HG02642 (cell line): ENCODE measurements around the gene LYSMD1.
"Not testable (repeated sequence)": the region's sequence is repeated elsewhere in the genome, so short reads cannot be mapped to it uniquely, and the experiment has no call there.

Experiments
- ATAC-seq: cut with Tn5 transposase; IDR thresholded peaks from one replicate; pipeline ENCODE4 v1.9.1; 2021; ENCODE audit warnings: mild to moderate bottlenecking; ENCODE audit not compliant: unreplicated experiment, poor library complexity

Gene LYSMD1

GRCh38 chr1:151165738-151166504, at the start of gene LYSMD1, which contains the start of gene SCNM1:
LYSMD1 (minus strand) TSS chr1:151165902; CDS start chr1:151165258, 644 bp downstream.
SCNM1 (plus strand) TSS chr1:151166144; CDS start chr1:151166153, 9 bp downstream.
- peak; percentile 88 for ATAC-seq

- no peak for ATAC-seq
Measured at GRCh38 chr1:151213560-151213959, 47.9 kb upstream of the LYSMD1 start.

- no peak for ATAC-seq
Measured at GRCh38 chr1:151211972-151212705, 46.4 kb upstream of the LYSMD1 start.

- ATAC-seq = no peak
Measured at GRCh38 chr1:151210830-151211229, 45.1 kb upstream of the LYSMD1 start.

GRCh38 chr1:151205381-151205965, 39.8 kb upstream of the LYSMD1 start:
- not testable (repeated sequence) for ATAC-seq

GRCh38 chr1:151199873-151200581, 34.3 kb upstream of the LYSMD1 start:
- no peak for ATAC-seq

- peak; percentile 92 for ATAC-seq
Measured at GRCh38 chr1:151198254-151199127, 32.8 kb upstream of the LYSMD1 start, which contains the start of gene PIP5K1A. PIP5K1A (plus strand) TSS chr1:151198552; CDS start chr1:151198997, 445 bp downstream.

- ATAC-seq = no peak
Measured at GRCh38 chr1:151197863-151198253, 32.2 kb upstream of the LYSMD1 start.

GRCh38 chr1:151196292-151196800, 30.6 kb upstream of the LYSMD1 start:
- ATAC-seq = no peak

GRCh38 chr1:151194894-151195594, 29.3 kb upstream of the LYSMD1 start:
- ATAC-seq = not testable (repeated sequence)

GRCh38 chr1:151193856-151194255, 28.2 kb upstream of the LYSMD1 start:
- ATAC-seq = no peak

GRCh38 chr1:151193304-151193703, 27.6 kb upstream of the LYSMD1 start:
- ATAC-seq = no peak

- ATAC-seq = no peak
Measured at GRCh38 chr1:151192047-151192446, 26.3 kb upstream of the LYSMD1 start.

- peak; percentile 85 for ATAC-seq
Measured at GRCh38 chr1:151189637-151190445, 24.1 kb upstream of the LYSMD1 start, which contains the start of gene VPS72. VPS72 (minus strand) TSS chr1:151190197; CDS start chr1:151190121, 76 bp downstream.

GRCh38 chr1:151188667-151189066, 23.0 kb upstream of the LYSMD1 start:
- ATAC-seq = not testable (repeated sequence)

- no peak for ATAC-seq
Measured at GRCh38 chr1:151187205-151187604, 21.5 kb upstream of the LYSMD1 start.

GRCh38 chr1:151184211-151184610, 18.5 kb upstream of the LYSMD1 start:
- no peak for ATAC-seq
